CD4-positive, alpha-beta T cell treated with Interleukin-6 at 100 ng/mL for 8 hours (primary cell): ENCODE results near the gene IPPK.
"Not testable (repeated sequence)": the region's sequence is repeated elsewhere in the genome, so short reads cannot be mapped to it uniquely, and the experiment has no call there.

Experiments used
- DNase-seq: peaks from one replicate; pipeline ENCODE4 v3.0.0-alpha.2; 2020; ENCODE audit warnings: mixed read lengths, low spot score

IPPK gene

DNA sequence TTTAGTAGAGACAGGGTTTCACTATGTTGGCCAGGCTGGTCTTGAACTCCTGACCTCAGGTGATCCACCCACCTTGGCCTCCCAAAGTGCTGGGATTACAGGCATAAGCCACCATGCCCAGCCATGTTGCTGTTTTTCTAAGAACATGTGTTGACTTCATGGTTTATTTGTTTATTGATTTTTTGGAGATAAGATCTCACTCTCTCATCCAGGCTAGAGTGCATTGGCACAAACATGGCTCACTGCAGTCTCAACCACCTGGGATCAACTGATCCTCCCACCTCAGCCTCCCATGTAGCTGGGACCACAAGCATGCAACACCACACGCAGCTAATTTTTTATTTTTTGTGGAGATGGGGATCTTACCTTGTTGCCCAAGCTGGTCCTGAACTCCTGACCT, 74.9 kb downstream of the IPPK start:
- DNase-seq, result not testable (repeated sequence)

DNA sequence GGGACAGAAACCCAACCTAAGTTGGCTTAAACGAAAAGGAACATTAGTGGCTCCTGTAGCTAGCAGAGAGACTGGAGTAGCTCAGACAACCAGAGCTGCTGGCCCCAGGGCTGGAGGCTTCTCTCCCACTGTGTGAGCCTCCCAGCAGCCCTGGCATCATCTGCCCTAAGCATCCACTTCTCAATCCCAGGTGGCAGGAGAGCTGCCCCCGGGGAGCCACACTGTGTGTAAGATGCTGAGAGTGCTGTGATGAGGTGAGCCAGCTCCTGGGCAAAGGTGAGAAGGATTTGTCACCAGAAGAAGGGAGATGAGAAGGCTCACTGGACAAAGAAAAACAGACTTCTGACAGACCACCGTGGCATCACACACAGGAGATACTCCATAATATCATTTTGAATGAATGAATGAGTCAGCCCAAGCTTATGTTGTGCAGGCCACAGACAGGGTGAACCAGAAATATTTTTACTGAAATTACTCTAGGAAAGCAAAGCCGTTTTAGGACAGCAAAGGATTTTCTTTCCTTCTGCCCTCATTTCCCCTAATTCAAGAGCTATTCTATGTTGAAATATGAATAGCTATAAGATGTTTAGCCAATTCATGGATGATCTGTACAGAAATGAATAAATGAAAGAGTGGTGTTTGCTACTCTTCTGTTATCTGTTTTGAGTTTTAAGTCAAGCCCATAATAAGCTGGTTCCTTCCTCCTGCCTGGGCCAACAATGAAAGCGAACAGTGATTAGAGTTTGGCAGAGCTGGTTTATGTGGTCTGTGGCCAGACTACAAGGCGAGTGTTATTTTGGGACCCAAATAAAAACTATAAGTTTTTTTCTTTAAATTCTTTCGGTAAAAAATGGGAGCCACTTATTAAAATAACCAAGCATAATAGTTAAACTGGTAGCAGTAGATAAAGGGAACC, 76.7 kb downstream of the IPPK start:
- DNase-seq, result no peak

DNA sequence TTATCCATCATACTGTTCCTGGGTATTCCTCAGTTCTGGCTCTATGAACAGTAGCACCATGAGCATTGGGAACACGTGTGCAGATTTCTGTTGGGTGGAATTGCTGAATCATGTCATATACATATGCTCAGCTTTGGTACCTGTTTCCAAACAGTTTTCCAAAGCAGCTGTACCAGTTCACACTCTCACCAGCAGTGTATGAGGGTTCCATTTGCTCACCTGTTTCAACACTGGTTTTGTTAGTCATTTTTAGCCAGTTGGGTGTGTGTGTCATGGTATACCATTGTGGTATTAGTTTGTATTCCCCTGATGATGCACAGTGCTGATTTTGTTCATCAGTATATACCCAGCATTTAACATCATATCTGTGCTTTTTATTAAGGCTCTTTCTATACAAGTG, 77.4 kb downstream of the IPPK start:
- no peak for DNase-seq

DNA sequence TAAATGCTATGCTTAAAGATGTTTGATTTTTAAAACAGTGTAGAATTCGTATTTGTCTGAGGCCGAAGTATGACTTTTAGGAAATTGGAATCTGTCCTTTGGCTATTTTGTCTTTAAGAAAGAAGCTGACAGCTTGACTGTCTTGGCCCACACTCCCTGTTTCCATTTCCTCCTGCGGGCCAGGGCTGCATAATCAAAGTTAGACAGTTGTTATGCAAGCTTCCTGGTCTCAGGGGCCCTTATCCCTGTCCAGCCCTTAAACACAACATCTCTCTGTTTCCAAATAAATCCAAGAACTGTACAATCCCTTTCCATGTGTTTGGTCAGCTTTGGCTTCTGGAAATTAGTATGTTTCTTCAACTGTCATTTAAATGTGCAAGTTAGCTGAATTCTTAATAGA, 79.6 kb downstream of the IPPK start:
- no peak for DNase-seq

DNA sequence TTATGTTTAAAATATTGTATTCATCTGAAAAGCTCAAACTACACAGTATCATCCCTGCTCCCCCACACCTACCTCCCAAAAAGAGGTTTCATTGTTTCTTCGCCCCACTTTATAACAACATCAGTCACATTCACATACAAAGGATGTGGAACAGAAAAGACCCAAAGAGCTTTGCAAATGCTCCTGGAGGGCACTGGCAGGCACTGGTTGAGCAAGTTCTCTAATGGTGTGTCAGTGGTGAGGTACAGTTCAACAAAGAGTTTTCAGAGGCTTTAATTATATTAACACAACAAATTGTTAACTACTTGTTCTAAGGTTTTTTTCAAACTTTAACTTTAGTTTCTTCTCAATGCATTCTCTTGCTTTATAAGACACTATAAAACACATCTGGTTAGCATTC, 80.0 kb downstream of the IPPK start:
- DNase-seq, result no peak

DNA sequence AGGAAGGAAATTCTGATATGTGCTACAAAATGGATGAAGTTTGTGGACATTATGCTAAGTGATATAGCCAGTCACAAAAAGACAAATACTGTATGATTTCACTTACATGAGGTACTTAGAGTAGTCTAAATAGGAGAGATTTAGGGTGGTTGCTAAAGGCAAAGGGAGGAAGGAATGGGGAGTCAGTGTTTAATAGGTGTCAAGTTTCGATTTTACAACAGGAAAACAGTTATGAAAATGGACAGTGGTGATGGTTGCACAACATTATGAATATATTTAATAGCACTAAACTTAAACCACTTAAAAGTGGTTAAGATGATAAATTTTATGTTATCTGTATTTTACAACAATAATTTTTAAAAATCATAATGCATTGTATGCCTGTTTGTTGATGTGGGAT, 93.8 kb downstream of the IPPK start:
- DNase-seq, result no peak

DNA sequence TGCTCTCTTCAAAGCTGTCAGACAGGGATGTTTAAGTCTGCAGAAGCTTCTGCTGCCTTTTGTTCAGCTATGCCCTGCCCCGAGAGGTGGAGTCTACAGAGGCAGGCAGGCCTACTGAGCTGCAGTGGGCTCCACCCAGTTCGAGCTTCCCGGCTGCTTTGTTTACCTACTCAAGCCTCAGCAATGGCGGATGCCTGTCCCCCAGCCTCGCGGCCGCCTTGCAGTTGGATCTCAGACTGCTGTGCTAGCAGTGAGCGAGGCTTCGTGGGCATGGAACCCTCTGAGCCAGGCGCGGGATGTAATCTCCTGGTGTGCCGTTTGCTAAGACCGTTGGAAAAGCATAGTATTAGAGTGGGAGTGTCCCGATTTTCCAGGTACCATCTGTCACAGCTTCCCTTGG, 96.3 kb downstream of the IPPK start:
- DNase-seq, result not testable (repeated sequence)

DNA sequence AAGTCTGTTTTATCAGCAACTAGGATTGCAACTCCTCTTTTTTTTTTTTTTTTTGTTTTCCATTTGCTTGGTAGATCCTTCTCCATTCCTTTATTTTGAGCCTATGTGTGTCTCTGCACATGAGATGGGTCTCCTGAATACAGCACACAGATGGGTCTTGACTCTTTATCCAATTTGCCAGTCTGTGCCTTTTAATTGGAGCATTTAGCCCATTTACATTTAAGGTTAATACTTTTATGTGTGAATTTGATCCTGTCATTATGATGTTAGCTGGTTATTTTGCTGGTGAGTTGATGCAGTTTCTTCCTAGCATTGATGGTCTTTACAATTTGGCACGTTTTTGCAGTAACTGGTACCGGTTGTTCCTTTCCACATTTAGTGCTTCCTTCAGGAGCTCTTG, 98.1 kb downstream of the IPPK start:
- not testable (repeated sequence) for DNase-seq

DNA sequence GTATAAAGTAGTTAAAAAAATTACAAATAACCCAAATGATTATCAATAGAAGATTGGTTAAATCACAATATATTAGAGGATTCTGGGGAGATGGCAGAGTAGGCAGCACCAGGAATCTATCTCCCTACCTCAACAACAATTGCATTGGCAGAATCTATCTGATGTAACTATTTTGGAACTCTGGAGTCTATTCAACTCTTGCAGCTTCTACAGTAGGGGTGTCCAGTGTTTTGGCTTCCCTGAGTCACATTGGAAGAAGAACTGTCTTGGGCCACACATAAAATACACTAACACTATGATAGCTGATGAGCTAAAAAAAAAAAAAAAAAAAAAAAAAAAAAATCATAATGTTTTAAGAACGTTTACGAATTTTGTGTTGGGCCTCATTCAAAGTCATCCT, 104.9 kb downstream of the IPPK start:
- DNase-seq, result no peak

DNA sequence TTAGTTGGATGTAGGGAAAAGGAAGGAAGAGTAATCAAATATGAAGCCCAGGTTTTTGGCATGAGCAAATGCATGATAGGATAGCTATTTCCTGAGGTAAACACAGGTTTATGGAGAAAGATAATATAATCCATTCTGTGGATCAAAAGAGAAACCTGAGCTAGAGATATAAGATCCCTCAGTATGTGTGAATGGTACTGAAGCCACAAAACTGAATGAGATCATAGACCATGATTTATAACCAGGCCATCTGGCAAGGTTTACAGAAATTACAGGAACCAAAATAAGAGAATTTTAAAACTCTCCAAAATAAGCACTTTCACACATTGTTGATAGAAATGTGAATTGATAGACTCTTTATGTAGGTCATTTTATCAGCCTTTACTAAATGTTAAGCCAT, 105.4 kb downstream of the IPPK start:
- DNase-seq, result no peak
